ENCODE data around the gene PLXNB2.
"Not testable (repeated sequence)": the region's sequence is repeated elsewhere in the genome, so short reads cannot be mapped to it uniquely, and the experiment has no call there.

PLXNB2 gene

DNA sequence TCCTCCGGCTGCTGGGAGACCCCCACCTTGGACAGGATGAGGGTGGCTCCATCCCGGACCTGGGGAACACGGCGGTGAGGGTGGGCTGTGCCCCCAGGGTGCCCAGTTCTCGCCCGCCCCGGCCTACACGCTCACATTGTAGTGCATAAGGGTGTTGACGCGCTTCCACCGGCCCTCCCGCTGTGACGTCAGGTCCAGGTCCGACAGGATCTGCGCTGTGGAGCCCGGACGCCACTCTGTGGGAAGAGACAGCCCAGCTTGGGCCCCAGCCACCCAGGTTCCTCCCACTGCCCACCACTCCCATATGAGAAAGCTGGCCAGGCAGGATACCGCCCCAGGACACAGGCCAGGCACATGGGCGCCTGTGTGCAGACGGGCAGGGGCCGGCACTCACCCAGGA lies 29.0 kb downstream of the PLXNB2 start:
- DNase-seq, result no peak

DNA sequence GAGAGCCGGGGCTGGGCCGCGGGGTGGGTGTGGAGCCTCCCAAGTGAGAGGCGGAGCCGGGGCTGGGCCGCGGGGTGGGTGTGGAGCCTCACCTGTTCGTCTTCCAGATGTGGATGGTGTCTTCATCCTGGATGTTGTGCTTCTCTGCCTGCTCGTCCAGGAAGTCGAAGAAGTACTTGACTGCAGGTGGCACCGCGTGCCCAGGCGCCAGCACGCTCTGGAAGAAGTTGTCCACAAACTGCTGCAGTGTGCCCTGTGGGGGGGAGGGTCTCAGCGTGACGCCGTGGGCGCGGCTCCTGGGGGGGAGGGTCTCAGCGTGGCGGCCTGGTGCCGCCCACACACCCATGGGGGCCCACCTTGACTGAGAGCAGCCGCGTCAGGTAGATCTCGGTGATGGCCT lies 29.7 kb downstream of the PLXNB2 start:
- DNase-seq, result no peak

- no peak for DNase-seq
These were observed 31.3 kb downstream of the PLXNB2 start for GRCh38 chr22:50276143-50276542.

DNA sequence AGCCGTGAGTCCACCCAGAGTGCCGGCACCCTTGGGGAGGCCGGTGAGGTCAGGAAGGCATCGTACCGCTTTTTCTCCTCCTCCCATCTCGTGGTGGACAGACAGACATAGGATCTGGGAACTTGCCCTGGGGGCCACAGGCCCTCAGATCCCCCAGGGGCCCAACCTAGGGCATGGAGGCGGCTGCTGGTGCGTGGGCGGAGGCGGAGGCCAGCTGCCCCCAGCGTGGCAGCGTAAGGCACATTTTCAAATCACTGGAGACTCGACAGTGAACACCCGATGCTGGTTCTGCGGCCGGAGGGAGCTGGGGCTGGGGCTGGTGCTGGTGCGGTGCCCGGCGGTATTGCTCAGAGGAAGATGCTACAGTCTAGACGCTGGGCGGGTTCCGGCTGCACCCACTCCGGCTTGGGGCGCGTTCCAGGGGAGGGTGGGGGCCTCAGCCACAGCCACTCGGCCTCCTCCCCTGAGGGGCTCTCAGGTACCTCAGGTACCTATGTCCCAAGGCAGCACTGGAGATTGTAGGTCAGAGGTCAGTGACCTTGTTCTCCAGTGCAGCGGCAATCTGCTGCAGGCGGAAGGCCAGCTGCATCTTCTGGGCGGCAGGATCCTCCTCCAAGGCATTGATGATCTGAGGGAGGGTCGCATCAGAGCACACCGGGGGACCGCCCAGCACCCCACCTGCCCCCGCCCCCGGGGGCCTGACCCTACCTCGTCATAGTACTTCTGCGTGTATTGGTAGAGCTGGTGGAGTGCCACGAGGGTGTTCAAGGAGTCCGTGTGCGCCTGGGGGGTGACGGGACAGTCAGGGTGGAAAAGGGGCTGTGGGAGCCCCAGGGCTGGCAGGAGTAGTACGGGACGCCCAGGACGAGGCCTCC lies 32.0 kb downstream of the PLXNB2 start:
- DNase-seq, result no peak

DNA sequence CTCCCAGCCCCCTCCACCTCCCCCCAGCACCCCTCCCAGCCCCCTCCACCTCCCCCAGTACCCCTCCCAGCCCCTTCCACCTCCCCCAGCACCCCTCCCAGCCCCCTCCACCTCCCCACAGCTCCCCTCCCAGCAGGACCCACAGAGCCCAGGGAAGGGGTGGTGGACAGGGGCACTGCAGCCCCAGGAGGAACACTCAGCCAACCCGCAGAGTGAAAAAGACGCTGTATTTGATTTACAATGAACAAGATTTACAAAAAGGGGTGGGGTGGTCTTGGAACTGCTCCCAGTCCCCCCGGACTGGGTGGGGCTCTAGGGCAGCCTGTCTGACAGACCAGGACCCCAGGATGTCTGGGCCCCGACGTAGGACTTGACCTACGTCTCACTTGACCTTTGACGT lies 32.7 kb downstream of the PLXNB2 start:
- no peak for DNase-seq

GRCh38 chr22:50274311-50274710 lies 33.1 kb downstream of the PLXNB2 start:
- no peak for DNase-seq

DNA sequence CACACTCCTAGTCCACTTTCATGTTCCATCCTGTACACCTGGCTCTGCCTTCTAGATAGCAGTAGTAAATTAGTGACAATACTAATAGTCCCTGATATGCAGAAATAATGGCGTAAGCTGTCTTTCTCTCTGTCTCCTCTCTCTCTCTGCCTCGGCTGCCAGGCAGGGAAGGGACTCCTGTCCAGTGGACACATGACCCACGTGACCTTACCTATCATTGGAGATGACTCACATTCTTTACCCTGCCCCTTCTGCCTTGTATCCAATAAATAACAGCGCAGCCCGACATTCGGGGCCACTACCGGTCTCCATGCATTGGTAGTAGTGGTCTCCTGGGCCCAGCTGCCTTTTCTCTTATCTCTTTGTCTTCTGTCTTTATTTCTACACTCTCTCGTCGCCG lies 33.7 kb downstream of the PLXNB2 start:
- DNase-seq, result not testable (repeated sequence)

DNA sequence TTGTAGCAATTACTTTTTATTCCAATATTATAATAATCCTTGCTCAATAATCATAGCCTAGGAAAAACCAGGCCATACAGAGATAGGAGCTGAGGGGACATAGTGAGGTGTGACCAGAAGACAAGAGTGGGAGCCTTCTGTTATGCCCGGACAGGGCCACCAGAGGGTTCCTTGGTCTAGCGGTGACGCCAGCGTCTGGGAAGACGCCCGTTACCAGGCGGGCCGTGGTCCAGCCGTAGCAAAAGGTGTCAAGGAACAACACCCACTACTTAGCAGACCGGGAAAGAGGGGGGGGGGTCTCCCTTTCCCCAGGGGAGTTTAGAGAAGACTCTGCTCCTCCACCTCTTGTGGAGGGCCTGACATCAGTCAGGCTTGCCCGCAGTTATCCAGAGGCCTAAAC lies 34.1 kb downstream of the PLXNB2 start:
- not testable (repeated sequence) for DNase-seq

DNA sequence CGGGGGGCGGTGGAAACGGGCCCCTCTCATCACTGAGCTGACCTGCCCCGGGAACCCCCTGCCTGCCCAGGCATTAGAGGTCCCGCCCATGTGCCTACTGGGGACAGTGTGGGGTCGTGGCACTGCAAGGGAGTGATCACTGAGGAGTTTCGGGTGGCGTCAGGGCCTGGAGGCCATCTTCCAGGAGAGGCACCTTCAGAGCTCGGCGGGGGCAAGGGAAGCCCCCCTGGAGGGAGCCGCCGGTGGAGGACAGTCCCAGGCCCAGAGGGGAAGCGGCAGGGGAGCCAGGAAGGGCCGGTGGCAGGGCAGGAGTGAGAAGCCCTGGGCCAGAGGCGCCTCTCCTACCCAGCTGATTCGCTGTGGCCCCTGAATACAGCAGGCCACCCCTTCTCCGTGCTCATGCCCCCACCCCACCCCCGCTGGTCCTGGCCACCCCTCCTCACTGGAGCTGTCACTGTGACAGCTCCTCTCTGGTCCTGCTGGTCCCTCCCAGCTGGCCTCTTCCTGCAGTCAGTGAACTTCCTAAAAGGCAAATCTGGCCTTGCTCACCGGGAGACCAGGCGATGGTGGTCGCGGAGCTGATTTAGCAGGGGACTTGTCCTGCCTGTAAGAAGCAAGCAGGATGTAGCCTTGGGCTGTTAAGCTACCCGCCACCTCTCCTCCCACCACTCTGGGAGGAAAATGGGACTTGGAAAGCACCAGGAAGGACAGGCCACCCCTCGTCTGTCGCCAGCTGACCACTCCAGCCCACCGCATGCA lies 35.2 kb downstream of the PLXNB2 start:
- DNase-seq, result no peak

DNA sequence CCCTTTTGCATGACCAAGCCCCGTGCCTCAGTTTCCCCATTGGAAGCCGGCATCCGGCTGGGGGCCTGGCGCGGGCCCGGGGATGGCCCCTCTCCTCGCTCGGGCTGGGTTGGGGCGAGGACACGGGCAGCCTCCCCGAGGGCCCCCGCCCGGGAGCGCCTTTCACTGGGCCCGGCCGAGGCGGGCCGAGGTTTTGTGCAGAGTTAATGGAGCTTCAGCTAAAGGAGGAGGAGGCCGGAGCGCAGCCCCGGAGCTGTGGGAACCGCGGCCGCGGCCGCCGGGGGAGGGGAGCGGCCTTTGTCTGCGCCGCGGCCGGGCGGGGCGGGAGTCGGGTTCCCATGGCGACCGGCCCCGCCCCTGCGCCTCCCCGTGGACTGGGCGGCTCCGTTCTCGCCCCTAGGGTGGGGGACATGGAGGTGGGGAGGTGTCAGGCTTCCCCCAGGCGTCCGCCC lies 35.9 kb downstream of the PLXNB2 start:
- DNase-seq, result no peak

DNA sequence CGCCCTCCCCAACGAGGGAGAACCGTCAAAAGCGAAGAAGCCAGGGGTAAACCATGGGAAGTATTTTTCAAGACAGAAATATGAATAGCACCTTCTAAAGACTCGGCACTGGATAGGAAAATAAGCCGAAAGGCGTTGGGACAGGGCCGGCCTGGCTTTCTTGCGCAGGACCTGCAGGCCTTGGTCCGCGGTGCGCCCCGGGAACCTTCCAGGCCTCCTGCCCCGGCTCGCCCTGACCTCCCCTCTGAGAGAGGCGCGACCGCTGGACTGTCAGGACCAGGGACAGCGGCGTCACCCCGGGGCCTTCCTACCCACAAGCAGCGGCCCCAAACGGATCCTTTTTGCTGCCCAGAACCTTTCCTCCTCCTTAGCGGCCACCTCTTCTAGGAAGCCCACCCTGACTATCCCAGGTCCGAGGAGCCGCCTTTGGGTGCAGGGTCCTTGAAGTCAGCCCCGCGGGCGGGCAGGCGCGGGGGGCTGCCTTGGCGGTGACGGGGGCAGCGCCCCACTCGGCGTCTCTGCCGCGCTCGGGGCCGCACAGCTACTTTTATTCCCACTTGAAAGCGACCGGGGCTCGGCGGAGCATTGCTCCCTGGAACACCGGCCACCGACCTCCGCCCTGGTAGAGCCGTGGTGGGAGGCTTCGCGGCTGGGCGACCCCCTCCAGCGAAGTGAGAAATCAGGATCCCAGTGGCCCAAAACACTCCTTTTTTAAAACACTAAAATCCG lies 36.6 kb downstream of the PLXNB2 start:
- no peak for DNase-seq

DNA sequence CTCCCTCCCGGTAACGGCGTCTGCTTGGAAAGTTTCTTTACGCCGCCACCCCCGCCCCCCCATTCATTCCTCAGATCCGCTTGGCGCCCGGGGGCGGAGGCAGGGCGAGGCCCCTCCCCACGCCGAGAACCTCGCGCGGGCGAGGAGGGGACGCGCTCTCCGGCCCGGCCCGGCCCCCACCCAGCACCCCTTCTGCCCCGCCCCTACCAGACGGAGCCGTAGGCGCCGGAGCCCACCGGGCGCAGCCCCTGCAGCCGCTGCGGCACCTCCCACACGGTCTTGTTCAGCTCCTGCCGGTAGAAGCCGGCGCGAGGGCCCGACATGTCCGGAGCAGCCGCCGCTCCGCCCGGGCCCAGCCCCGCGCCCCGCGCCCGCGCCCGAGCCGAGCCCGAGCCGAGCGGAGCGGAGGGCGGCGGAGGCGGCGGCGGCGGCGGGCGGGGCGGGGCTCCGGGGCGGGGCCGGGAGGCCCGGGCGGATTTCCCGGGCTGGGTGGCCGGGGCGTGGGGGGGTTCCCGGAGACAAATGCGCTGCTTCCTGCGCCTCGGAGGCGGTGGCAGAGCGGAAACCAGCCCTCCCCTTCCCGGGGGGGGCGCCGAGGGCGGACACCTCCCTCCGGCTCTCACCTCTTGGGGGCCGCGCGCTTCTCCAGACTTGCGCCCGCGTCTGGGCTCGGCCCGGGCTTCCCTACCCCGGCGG lies 37.3 kb downstream of the PLXNB2 start, which contains the start of gene MAPK11:
TSS of gene MAPK11 (minus strand) at position 411 of the 696 bp plus-strand sequence. CDS start at position 323, 88 bp downstream.
- DNase-seq, result no peak

GRCh38 chr22:50269573-50269969 lies 37.9 kb downstream of the PLXNB2 start:
- no peak for DNase-seq

DNA sequence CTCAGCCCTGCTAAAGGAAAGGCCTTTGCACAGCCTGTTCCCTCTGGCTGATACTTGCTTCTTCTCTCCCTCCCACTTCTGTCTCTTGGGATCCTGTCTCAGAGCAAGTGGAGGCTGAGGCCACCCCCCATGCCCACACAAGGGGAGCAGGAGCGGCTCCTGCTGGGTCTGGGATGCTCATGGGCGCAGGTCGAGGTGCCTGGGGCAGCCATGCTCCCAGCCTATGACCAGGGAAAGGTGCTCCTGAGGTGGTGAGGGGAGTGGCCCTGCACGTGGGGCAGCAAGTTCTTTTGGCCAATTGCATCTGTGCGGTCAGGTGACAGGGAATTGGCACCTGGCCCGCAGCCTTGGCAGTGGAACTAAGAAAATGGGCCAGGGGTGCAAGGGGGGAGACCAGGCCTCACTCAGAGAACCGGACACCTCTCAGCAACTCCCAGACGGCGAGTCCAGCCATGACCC lies 38.8 kb downstream of the PLXNB2 start:
- DNase-seq, result no peak

DNA sequence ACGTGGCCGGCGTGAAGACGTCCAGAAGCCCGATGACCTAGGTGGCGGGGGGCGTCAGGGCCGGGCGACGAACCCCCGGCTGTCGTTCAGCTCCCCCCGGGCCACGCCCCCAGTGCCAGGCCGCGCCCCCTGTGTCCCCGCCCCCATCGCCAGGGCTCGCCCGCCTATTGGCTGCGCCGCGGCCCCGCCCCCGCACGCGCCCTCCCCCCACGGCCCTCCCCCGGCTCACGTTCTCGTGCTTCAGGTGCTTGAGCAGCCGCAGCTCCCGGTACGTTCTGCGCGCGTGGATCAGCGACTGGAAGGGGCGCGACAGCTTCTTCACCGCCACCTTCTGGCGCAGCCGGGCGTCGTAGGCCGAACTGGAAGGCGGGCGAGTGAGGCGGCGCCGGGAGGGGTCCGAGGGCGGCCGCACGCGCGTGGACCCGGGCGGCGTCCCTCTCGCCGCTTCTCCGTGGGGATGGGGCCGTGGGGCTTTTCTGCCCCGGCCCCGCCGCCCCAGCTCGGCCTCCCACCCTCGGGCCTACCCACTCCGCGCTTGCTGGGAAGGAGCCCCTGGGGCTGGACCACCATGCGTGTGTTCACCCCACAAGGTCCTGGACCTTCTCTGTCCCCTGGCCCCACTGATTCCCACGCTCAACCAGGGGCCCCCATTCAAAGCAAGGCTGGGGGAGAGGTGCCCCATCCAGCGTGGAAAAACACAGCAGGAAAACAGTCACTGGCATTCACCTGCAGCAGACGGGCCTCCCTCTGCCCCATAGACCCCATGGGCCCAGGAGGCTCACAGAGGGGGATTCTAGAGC lies 39.7 kb downstream of the PLXNB2 start:
- DNase-seq, result no peak

- DNase-seq, result no peak
These were observed 40.5 kb downstream of the PLXNB2 start for GRCh38 chr22:50266994-50267393.

DNA sequence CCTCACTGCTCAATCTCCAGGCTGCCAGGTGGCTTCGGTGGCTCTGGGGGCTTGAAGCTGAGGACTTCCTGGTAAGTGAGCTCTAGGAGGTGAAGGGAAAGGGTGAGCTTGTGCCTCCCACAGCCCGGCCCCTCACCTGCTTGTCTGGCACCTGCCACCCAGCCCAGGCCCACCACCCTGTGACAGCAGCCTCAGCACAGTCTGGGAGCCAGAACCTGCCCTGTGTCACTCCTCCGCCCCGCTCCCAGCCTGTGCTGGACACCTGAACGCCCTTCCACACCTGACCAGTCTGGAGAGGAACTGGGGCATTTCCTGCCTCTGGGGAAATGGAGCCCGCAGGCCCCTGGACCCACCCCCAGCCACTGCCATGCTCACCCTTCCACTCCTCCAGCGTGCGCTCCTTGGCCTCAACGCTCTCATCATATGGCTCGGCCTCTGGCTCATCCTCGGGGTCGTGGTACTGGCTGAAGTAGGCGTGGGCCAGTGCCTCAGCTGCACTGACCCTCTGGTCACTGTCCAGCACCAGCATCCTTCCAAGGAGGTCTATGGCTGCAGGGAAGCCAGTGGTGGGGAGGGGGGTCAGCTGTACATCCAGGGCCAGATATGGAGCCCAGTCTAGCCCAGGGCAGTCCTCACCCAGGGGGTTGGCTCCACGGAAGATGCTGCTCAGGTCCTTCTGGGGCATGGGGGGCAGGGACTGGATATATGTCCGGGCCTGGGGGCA lies 42.3 kb downstream of the PLXNB2 start:
- no peak for DNase-seq

DNA sequence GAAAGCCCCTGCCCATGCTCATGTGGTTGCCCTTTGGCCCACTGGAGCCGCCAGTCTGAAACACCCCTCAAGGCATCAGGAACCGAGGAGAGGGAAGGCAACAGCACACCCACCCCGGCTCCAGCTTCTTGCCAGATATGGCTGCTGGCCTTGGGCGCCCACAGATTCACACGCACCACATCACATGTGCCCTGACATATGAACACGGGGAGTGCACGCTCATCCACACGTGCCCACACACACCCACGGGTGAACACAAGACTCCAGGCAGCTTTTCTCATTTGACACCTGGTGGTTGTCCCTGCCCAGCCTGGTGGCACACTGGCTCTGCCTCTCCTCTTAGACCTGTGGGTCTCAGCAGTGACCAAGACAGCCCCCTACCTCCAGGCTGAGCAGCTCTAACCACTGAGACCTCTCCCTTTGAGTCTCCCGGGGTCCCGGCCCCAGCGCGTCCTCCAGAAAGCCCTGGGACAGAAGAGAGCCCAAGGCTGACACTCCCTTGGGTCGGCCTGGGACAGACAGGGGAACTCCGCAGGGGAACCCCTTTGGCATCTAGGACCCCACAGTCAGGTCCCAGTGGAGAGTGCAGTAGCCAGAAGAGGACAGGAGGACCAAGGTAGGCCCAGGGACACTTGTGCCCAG lies 43.2 kb downstream of the PLXNB2 start:
- DNase-seq, result no peak

DNA sequence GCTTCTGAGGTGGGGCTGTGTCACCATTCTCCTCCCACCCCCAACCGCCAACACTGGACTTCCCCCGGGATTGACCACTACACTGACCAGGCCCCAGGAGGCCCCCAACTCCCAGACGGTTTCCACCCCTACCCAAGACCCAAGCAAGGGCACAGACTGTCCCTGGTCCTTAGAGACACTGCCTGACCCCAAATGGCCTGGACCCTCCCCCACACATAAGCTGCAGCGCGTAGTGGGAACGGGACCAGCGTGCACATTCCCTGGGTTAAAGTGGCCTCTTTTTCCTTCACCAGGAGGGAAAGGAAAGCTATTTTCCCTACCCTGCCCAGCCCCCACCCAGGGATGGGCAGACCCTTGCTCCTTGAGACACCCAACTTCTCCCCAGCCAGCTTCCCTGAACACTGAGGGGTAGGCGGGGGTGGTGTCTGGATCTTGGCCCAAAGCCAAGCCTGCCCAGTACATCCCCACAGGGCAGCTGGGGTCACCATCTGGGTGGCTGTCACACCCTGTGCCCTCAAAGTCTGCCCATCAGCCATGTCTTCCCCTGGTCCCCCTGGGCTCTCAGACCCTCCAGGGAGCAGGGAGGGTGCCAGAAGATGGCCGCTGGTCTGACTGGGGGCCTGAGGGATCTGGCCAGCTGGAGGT lies 44.4 kb downstream of the PLXNB2 start:
- no peak for DNase-seq

DNA sequence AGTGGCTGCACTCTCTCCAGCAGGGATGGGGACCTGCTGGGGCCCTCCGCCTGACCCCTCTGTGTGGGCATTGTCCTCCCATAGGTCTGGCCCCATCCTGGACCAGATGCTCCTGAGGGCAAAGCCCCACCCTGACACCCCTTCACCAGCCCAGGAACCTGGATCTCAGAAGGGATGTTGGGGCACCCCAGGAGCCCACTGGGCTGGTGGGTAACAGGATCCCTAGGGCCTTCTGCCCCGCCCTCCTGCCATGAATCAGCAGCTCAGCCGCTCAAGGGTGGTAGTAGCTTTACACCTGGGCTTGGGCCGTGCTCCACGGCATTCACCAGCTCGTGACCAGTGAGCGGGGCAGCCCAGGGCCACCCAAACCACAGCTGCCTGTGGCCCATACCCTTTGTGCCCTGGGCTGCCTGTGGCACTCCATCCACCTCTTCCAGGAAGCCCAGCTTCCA lies 45.0 kb downstream of the PLXNB2 start:
- DNase-seq, result no peak

All from NCI-H1417 treated with DMSO at 0.1 percent for 48 hours (cell line).